ENCODE data around the gene STAB1.

STAB1 gene

DNA sequence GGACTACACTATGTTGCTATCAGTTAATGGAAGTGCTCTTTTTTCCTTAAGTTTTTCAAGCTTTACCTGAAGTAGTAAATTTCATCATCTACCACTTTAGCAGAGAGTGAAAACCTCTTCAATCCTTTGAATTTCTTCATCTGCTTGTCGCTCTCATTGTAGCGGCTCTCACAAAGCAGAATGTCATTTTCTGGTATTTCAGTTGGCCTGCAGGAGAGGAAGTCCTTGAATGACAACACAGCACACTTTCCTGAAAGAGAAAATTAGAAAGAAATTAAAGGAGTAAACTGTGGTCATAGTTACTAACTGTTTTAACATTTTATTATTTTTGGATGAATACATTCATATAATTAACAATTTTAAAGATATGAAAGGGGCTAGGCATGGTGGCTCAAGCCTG, 68.8 kb downstream of the STAB1 start:
- no peak overlapping the region for H2AFZ ChIP-seq (ENCODE audit: low read length)
- H3K79me2 ChIP-seq (ENCODE audit: insufficient read depth, low read length) = no peaks in the 10 kb centered on the region
- no peaks in the 10 kb centered on the region for H3K4me1 ChIP-seq (ENCODE audit: insufficient read depth, low read length, poor library complexity, severe bottlenecking)
- no peaks in the 10 kb centered on the region for H3K9me3 ChIP-seq (ENCODE audit: insufficient read depth, low read depth, low read length)
- H3F3A ChIP-seq (ENCODE audit: low read depth) = no peaks in the 10 kb centered on the region
- H3K36me3 ChIP-seq (ENCODE audit: insufficient read depth, low read length) = peaks cover 59% of the 10 kb centered on the region; the same call in 1 of the 2 replicates
- no peaks in the 10 kb centered on the region for H4K20me1 ChIP-seq (ENCODE audit: insufficient read depth, low read length, poor library complexity, severe bottlenecking)
- TF ChIP-seq, protein P1, sequence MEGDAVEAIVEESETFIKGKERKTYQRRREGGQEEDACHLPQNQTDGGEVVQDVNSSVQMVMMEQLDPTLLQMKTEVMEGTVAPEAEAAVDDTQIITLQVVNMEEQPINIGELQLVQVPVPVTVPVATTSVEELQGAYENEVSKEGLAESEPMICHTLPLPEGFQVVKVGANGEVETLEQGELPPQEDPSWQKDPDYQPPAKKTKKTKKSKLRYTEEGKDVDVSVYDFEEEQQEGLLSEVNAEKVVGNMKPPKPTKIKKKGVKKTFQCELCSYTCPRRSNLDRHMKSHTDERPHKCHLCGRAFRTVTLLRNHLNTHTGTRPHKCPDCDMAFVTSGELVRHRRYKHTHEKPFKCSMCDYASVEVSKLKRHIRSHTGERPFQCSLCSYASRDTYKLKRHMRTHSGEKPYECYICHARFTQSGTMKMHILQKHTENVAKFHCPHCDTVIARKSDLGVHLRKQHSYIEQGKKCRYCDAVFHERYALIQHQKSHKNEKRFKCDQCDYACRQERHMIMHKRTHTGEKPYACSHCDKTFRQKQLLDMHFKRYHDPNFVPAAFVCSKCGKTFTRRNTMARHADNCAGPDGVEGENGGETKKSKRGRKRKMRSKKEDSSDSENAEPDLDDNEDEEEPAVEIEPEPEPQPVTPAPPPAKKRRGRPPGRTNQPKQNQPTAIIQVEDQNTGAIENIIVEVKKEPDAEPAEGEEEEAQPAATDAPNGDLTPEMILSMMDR (conservative IDR thresholded peaks at IDR 0.05; ENCODE audit: low read length) = no peak
- no peak for TF ChIP-seq EZH2phosphoT487 (IDR thresholded peaks at IDR 0.05; ENCODE audit: borderline replicate concordance)
- H3K27me3 ChIP-seq (ENCODE audit: insufficient read depth, low read length, poor library complexity, severe bottlenecking) = no peaks in the 10 kb centered on the region
- no peak overlapping the region for H3K4me2 ChIP-seq (ENCODE audit: low read depth, low read length, poor library complexity, severe bottlenecking)
- H3K9ac ChIP-seq (ENCODE audit: low read depth, low read length, poor library complexity, severe bottlenecking) = no peak overlapping the region
- no peaks in the 10 kb centered on the region for H3K9me2 ChIP-seq (replicated peaks; ENCODE audit: low read depth, low read length)
- H3K4me3 ChIP-seq (ENCODE audit: low read length, poor library complexity, severe bottlenecking) = no peak overlapping the region

DNA sequence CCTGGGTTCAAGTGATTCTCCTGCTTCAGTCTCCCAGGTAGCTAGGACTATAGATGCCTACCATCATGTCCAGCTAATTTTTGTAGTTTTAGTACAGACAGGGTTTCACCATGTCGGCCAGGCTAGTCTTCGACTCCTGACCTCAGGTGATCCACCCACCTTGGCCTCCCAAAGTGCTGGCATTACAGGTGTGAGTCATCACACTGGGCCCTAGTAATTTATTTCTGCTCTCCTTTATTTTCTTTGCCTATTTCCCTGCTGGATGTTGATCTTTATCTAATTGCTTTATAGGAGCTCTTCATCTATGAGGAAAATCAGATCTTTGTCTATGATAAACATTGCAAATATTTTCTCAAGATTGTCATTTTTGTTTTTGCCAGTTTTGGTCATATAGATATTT, 72.9 kb downstream of the STAB1 start:
- no peak overlapping the region for H3K9ac ChIP-seq (ENCODE audit: low read depth, low read length, poor library complexity, severe bottlenecking)
- H4K20me1 ChIP-seq (ENCODE audit: insufficient read depth, low read length, poor library complexity, severe bottlenecking) = no peaks in the 10 kb centered on the region
- H3K4me2 ChIP-seq (ENCODE audit: low read depth, low read length, poor library complexity, severe bottlenecking) = no peak overlapping the region
- no peaks in the 10 kb centered on the region for H3K27me3 ChIP-seq (ENCODE audit: insufficient read depth, low read length, poor library complexity, severe bottlenecking)
- H3K79me2 ChIP-seq (ENCODE audit: insufficient read depth, low read length) = no peaks in the 10 kb centered on the region
- no peaks in the 10 kb centered on the region for H3K4me1 ChIP-seq (ENCODE audit: insufficient read depth, low read length, poor library complexity, severe bottlenecking)
- no peak for TF ChIP-seq EZH2phosphoT487 (IDR thresholded peaks at IDR 0.05; ENCODE audit: borderline replicate concordance)
- TF ChIP-seq, protein P1 (conservative IDR thresholded peaks at IDR 0.05; ENCODE audit: low read length) = no peak
- H3K9me3 ChIP-seq (ENCODE audit: insufficient read depth, low read depth, low read length) = no peaks in the 10 kb centered on the region
- H3K36me3 ChIP-seq (ENCODE audit: insufficient read depth, low read length) = peaks cover 20% of the 10 kb centered on the region; the same call in 1 of the 2 replicates
- no peak overlapping the region for H2AFZ ChIP-seq (ENCODE audit: low read length)
- H3F3A ChIP-seq (ENCODE audit: low read depth) = no peaks in the 10 kb centered on the region
- H3K9me2 ChIP-seq (replicated peaks; ENCODE audit: low read depth, low read length) = no peaks in the 10 kb centered on the region
- no peak overlapping the region for H3K4me3 ChIP-seq (ENCODE audit: low read length, poor library complexity, severe bottlenecking)

DNA sequence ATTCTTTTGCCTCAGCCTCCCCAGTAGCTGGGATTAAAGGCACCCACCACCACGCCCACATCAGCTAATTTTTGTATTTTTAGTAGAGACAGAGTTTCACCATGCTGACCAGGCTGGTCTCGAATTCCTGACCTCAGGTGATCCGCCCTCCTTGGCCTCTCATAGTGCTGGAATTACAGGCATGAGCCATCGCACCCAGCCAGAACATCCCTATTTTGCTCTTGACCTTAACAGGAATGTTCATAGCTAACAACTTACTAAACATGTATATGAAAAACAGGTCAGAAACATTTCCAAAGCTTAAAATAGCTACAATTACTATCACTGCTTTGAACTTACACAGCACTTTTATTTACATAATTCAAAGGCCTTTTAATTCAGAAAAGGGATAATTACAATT, 74.9 kb downstream of the STAB1 start:
- H4K20me1 ChIP-seq (ENCODE audit: insufficient read depth, low read length, poor library complexity, severe bottlenecking) = no peaks in the 10 kb centered on the region
- H3K4me3 ChIP-seq (ENCODE audit: low read length, poor library complexity, severe bottlenecking) = no peak overlapping the region
- no peak overlapping the region for H3K9ac ChIP-seq (ENCODE audit: low read depth, low read length, poor library complexity, severe bottlenecking)
- no peaks in the 10 kb centered on the region for H3K9me2 ChIP-seq (replicated peaks; ENCODE audit: low read depth, low read length)
- H2AFZ ChIP-seq (ENCODE audit: low read length) = no peak overlapping the region
- peaks cover 21% of the 10 kb centered on the region; the same call in 1 of the 2 replicates for H3K36me3 ChIP-seq (ENCODE audit: insufficient read depth, low read length)
- TF ChIP-seq EZH2phosphoT487 (IDR thresholded peaks at IDR 0.05; ENCODE audit: borderline replicate concordance) = no peak
- TF ChIP-seq, protein P1 (conservative IDR thresholded peaks at IDR 0.05; ENCODE audit: low read length) = no peak
- no peak overlapping the region for H3K4me2 ChIP-seq (ENCODE audit: low read depth, low read length, poor library complexity, severe bottlenecking)
- H3K4me1 ChIP-seq (ENCODE audit: insufficient read depth, low read length, poor library complexity, severe bottlenecking) = no peaks in the 10 kb centered on the region
- H3F3A ChIP-seq (ENCODE audit: low read depth) = no peaks in the 10 kb centered on the region
- H3K9me3 ChIP-seq (ENCODE audit: insufficient read depth, low read depth, low read length) = no peaks in the 10 kb centered on the region
- no peaks in the 10 kb centered on the region for H3K79me2 ChIP-seq (ENCODE audit: insufficient read depth, low read length)
- H3K27me3 ChIP-seq (ENCODE audit: insufficient read depth, low read length, poor library complexity, severe bottlenecking) = no peaks in the 10 kb centered on the region

All from Loucy (cell line).